Measurements from ENCODE around the gene ACTL7B. TPM values are rescaled to one million over a fixed set of nuclear protein-coding genes. Genes with fewer than 3 reads are reported as not detected.

Gene ACTL7B
- total RNA-seq, 3 donors from 2014 or later: 0.16 TPM; not detected in 2

GRCh38 chr9:108860764-108861163 lies 5.0 kb upstream of the ACTL7B start:
- no peak overlapping the region for H3K4me3 ChIP-seq
- intact Hi-C loops (cut with DNase I; ENCODE audit: low total_unique reads): no loop called here
- H3K9me3 ChIP-seq: no peaks in the 10 kb centered on the region
- H3K27me3 ChIP-seq: no peaks in the 10 kb centered on the region
- no peak for DNase-seq (ENCODE audit: low spot score in 2 of 2)
- no peaks in the 10 kb centered on the region for H3K36me3 ChIP-seq
- no peak for TF ChIP-seq POLR2A (IDR thresholded peaks at IDR 0.05)
- TF ChIP-seq CTCF (IDR thresholded peaks at IDR 0.05): no peak
- TF ChIP-seq POLR2AphosphoS5 (IDR thresholded peaks at IDR 0.05): no peak
- no peak overlapping the region for H3K27ac ChIP-seq
- no peaks in the 10 kb centered on the region for H3K4me1 ChIP-seq

GRCh38 chr9:108860354-108860753 lies 4.6 kb upstream of the ACTL7B start:
- Histone ChIP-seq H3K36me3 (no peaks in the 10 kb centered on the region), H3K27me3 (no peaks in the 10 kb centered on the region), H3K27ac (no peak overlapping the region), H3K4me1 (no peaks in the 10 kb centered on the region), H3K9me3 (no peaks in the 10 kb centered on the region), H3K4me3 (no peak overlapping the region)
- no peak for DNase-seq (ENCODE audit: low spot score in 2 of 2)
- no peak for TF ChIP-seq POLR2A (IDR thresholded peaks at IDR 0.05)
- TF ChIP-seq CTCF (IDR thresholded peaks at IDR 0.05): no peak
- no peak for TF ChIP-seq POLR2AphosphoS5 (IDR thresholded peaks at IDR 0.05)
- intact Hi-C loops (cut with DNase I; ENCODE audit: low total_unique reads): no loop called here

- no peaks in the 10 kb centered on the region for H3K27me3 ChIP-seq
- H3K4me3 ChIP-seq: no peak overlapping the region
- TF ChIP-seq POLR2AphosphoS5 (IDR thresholded peaks at IDR 0.05): no peak
- no peak for TF ChIP-seq POLR2A (IDR thresholded peaks at IDR 0.05)
- no peak for TF ChIP-seq CTCF (IDR thresholded peaks at IDR 0.05)
- intact Hi-C loops (cut with DNase I; ENCODE audit: low total_unique reads): no loop called here
- no peak overlapping the region for H3K27ac ChIP-seq
- no peaks in the 10 kb centered on the region for H3K36me3 ChIP-seq
- no peak for DNase-seq (ENCODE audit: low spot score in 2 of 2)
- H3K4me1 ChIP-seq: no peaks in the 10 kb centered on the region
- no peaks in the 10 kb centered on the region for H3K9me3 ChIP-seq
These were observed 3.8 kb upstream of the ACTL7B start for GRCh38 chr9:108859459-108860114.

- no peak for DNase-seq (ENCODE audit: low spot score in 2 of 2)
- no peaks in the 10 kb centered on the region for H3K36me3 ChIP-seq
- H3K27me3 ChIP-seq: no peaks in the 10 kb centered on the region
- TF ChIP-seq CTCF (IDR thresholded peaks at IDR 0.05) (no peak), POLR2AphosphoS5 (IDR thresholded peaks at IDR 0.05) (no peak), POLR2A (IDR thresholded peaks at IDR 0.05) (no peak)
- intact Hi-C loops (cut with DNase I; ENCODE audit: low total_unique reads): no loop called here
- H3K4me3 ChIP-seq: no peak overlapping the region
- no peak overlapping the region for H3K27ac ChIP-seq
- H3K4me1 ChIP-seq: no peaks in the 10 kb centered on the region
- no peaks in the 10 kb centered on the region for H3K9me3 ChIP-seq
These were observed 1.8 kb upstream of the ACTL7B start for GRCh38 chr9:108857572-108857971.

- DNase-seq (ENCODE audit: low spot score in 2 of 2): no peak
- Histone ChIP-seq H3K4me1 (no peaks in the 10 kb centered on the region), H3K27ac (no peak overlapping the region), H3K4me3 (no peak overlapping the region), H3K36me3 (no peaks in the 10 kb centered on the region), H3K27me3 (no peaks in the 10 kb centered on the region), H3K9me3 (no peaks in the 10 kb centered on the region)
- TF ChIP-seq POLR2A (IDR thresholded peaks at IDR 0.05) (no peak), POLR2AphosphoS5 (IDR thresholded peaks at IDR 0.05) (no peak), CTCF (IDR thresholded peaks at IDR 0.05) (no peak)
- intact Hi-C loops (cut with DNase I; ENCODE audit: low total_unique reads): no loop called here
These were observed 278 bp downstream of the ACTL7B start for GRCh38 chr9:108855529-108855886.

Measured in breast epithelium (tissue), 4 donors.